ENCODE results near the gene MAD2L1BP.
"Not testable (repeated sequence)": the region's sequence is repeated elsewhere in the genome, so short reads cannot be mapped to it uniquely, and the experiment has no call there.

Gene MAD2L1BP

GRCh38 chr6:43635387-43636307, at the start of gene MAD2L1BP:
TSS of gene MAD2L1BP (plus strand) at chr6:43635840. CDS start at chr6:43635876, 36 bp downstream.
- peak; percentile 74 to 77 for DNase-seq (ENCODE audit: low read depth in 2 of 2)

GRCh38 chr6:43588194-43588593, 47.4 kb upstream of the MAD2L1BP start:
- DNase-seq (ENCODE audit: low read depth in 2 of 2): no peak

GRCh38 chr6:43589564-43589963, 46.1 kb upstream of the MAD2L1BP start:
- DNase-seq (ENCODE audit: low read depth in 2 of 2): not testable (repeated sequence)

- no peak for DNase-seq (ENCODE audit: low read depth in 2 of 2)
These were observed 41.7 kb upstream of the MAD2L1BP start for GRCh38 chr6:43593938-43594337.

GRCh38 chr6:43600595-43600994, 35.0 kb upstream of the MAD2L1BP start:
- DNase-seq (ENCODE audit: low read depth in 2 of 2): no peak

- DNase-seq (ENCODE audit: low read depth in 2 of 2): no peak
These were observed 31.5 kb upstream of the MAD2L1BP start for GRCh38 chr6:43604174-43604573.

GRCh38 chr6:43606019-43606418, 29.6 kb upstream of the MAD2L1BP start:
- DNase-seq (ENCODE audit: low read depth in 2 of 2): no peak

- peak; percentile 20 to 42 for DNase-seq (ENCODE audit: low read depth in 2 of 2)
These were observed 27.3 kb upstream of the MAD2L1BP start for GRCh38 chr6:43608310-43608763.

GRCh38 chr6:43608807-43609206, 26.8 kb upstream of the MAD2L1BP start:
- no peak for DNase-seq (ENCODE audit: low read depth in 2 of 2)

GRCh38 chr6:43609402-43609801, 26.2 kb upstream of the MAD2L1BP start:
- no peak for DNase-seq (ENCODE audit: low read depth in 2 of 2)

- DNase-seq (ENCODE audit: low read depth in 2 of 2): no peak
These were observed 25.2 kb upstream of the MAD2L1BP start for GRCh38 chr6:43610431-43610830.

- no peak for DNase-seq (ENCODE audit: low read depth in 2 of 2)
These were observed 21.8 kb upstream of the MAD2L1BP start for GRCh38 chr6:43613721-43614395.

GRCh38 chr6:43614396-43614730, 21.3 kb upstream of the MAD2L1BP start:
- DNase-seq (ENCODE audit: low read depth in 2 of 2): no peak

GRCh38 chr6:43616725-43617472, 18.7 kb upstream of the MAD2L1BP start:
- DNase-seq (ENCODE audit: low read depth in 2 of 2): no peak

- DNase-seq (ENCODE audit: low read depth in 2 of 2): no peak
These were observed 14.4 kb upstream of the MAD2L1BP start for GRCh38 chr6:43621078-43621835.

GRCh38 chr6:43621836-43622180, 13.8 kb upstream of the MAD2L1BP start:
- DNase-seq (ENCODE audit: low read depth in 2 of 2): no peak

- no peak for DNase-seq (ENCODE audit: low read depth in 2 of 2)
These were observed 13.1 kb upstream of the MAD2L1BP start for GRCh38 chr6:43622541-43622940.

- DNase-seq (ENCODE audit: low read depth in 2 of 2): no peak
These were observed 11.5 kb upstream of the MAD2L1BP start for GRCh38 chr6:43623880-43624785.

GRCh38 chr6:43624786-43625288, 10.8 kb upstream of the MAD2L1BP start:
- DNase-seq (ENCODE audit: low read depth in 2 of 2): no peak

GRCh38 chr6:43625393-43625992, 10.1 kb upstream of the MAD2L1BP start:
- no peak for DNase-seq (ENCODE audit: low read depth in 2 of 2)
